Left colon (tissue), 2 donors: ENCODE data around the gene SF3B3. TPM values are rescaled to one million over a fixed set of nuclear protein-coding genes. Genes with fewer than 3 reads are reported as not detected.
A peak's percentile ranks its signal among the peaks of the same experiment; 100 is the strongest.

ENCODE experiments used
- ATAC-seq: fragments of 200-7000 bp; cut with Tn5 transposase; one replicate; pipeline ENCODE4 v1.9.1; 2020; ENCODE audit warnings: mild to moderate bottlenecking, moderate library complexity
- DNase-seq, 2 donors: peaks; one replicate each; pipeline ENCODE4 v3.0.0-alpha.2; 2020
- intact Hi-C, 2 donors: fragments of 100-400 bp; cut with DNase I in 1 of 2; cut with micrococcal nuclease in 1 of 2; formaldehyde crosslinking; loops; one replicate each; pipeline versions ENCODE4 v1.11.2 to v1.14.0; 2022; cut with DNase I, micrococcal nuclease
- long read RNA-seq: library from polyadenylated mRNA; unstranded; transcript quantifications from one replicate; pipeline ENCODE4 v2.0.0, GENCODE V29; 2021
- total RNA-seq, 2 donors: library from RNA; stranded (reverse); fragmentation: NEBNext Ultra II Directional; extraction: Animal tissue kit (Norgen Biotek cat#: 25700); gene quantifications; one replicate each; pipeline ENCODE4 v1.2.1, GENCODE V29; 2021
- donor health status: DM: no; HTN: no; CAD: no.
- donor health status: DM: yes; HTN: yes; CAD: no.

SF3B3 gene
- 100 to 1,000 TPM; 133 to 168 TPM for total RNA-seq
- long read RNA-seq, full-length matches to known transcripts: 6 of 39 reads
- long read RNA-seq, partial matches to known transcripts: 30 of 39 reads
- long read RNA-seq, other reads (novel, unspliced or antisense): 3 of 39 reads

DNA sequence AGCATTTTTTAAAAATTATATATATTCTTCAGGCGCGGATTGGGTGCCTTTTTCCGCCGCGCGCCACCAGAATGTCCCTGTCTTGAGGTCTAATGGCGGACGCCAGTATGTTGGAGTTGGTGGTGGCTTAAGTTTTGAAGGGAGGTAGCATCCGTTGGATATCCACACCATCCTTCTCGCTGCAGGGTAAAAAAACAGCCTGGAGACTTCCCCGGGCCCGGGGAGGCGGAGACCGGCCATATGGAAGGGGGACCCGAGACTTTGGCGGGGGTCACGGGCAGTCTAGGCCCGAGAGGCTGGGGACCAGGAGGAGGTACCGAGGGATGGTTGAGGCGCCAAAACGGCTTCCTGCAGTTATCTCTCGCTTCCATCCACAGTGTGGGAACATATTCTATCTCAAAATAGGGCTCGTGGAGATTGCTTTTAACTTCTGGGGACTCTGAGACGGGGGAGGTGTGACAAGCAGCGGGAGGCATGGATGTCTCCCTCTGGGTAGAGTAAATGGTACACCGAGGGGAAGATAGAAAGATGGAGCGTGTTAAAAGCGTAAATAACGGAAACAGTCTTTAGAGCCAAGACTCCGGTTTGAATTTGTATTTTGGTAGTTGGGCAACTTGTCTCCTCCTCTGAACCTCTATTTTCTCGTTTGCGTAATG lies at the start of gene SF3B3:
SF3B3 (plus strand) TSS at position 74 of the 656 bp plus-strand sequence. CDS start 2,841 bp downstream, outside the sequence.
- ATAC-seq: peak; percentile 79
- intact Hi-C loops: loop anchor here in 1 of 2 donors (10.0 kb wide), 1 partner anchor 131 kb away; no protein-coding TSS in a partner anchor
- peak; percentile 64 to 77 for DNase-seq

GRCh38 chr16:70474320-70475053 lies 49.1 kb upstream of the SF3B3 start:
- DNase-seq (no peak), ATAC-seq (no peak)
- intact Hi-C loops: no loop called here

- ATAC-seq: no peak
- intact Hi-C loops: no loop called here
- no peak for DNase-seq
These were observed 48.4 kb upstream of the SF3B3 start for GRCh38 chr16:70475054-70475871.

GRCh38 chr16:70476272-70477020 lies 47.2 kb upstream of the SF3B3 start:
- intact Hi-C loops: no loop called here
- DNase-seq (no peak), ATAC-seq (no peak)

DNA sequence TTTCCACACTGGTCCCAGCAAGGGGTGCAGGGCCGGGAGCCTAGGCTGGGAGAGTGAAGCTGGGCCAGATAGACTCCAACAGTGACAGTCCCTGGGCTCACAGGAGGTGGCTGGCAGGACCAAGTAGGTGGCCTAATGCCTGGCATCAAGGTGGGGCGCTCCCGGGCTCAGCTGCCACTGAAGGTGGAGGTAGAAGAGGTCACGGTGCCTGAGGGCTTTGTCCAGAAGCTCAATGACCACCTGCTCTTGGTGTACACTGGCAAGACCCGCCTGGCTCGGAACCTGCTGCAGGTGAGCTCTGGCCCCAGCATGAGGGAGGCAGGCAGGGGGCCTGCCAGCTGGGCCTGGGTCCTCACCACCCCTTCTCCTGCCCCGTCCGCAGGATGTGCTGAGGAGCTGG lies 45.4 kb upstream of the SF3B3 start:
- intact Hi-C loops: no loop called here
- ATAC-seq: no peak
- DNase-seq: no peak

DNA sequence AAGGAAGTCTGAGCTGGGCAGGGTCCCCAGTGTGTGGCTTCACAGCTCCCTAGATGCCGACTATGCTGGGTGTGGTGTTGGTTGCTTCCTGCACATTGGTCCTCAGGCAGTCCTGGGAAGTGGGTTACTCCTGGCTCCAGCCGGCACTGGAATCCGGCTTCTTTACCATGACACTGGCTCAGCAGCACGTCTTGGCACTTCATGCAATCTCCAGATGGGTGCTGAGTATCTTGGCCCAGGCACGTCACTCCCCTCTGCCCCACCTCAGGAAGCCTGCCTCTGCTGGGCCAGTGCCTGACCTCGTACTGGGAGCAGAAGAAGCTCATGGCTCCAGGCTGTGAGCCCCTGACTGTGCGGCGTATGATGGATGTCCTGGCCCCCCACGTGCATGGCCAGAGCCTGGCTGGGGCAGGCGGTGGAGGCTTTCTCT lies 44.7 kb upstream of the SF3B3 start:
- intact Hi-C loops: no loop called here
- ATAC-seq: no peak

GRCh38 chr16:70480127-70481105 lies 43.2 kb upstream of the SF3B3 start:
- peak; percentile 70 for ATAC-seq

More for the DNA sequence above, 44.7 kb upstream of the SF3B3 start:
- no peak for DNase-seq

DNA sequence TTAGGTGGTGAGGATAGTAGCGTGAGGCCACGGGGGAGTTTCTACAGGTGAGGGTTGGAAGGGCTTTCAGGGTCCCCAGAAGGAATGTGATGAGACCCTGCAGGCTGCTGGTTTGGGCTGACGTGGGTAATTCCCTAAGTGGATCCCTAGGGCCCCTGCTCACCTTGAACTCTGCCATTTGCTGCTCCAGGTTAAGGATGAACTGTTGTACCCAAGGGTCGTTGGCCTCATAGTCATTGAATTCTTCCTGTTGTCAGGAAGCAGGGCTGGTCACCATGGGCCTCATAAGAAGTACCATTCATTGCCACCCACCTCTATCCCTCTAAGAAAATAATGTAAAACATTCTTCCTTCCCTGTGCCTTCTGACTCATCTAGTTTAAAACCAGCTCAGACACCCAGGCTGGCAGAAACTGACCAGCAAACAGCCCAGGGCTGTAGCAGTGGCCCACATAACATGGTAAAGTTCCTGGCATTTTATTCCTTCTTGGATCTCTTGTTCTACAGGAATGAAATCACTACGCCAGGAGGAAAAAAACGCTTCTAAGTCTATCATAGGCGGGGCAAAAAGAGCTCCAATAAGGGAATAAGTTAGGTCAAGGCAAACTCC lies 41.6 kb upstream of the SF3B3 start:
- DNase-seq: no peak
- intact Hi-C loops: no loop called here
- ATAC-seq: no peak

More at GRCh38 chr16:70480127-70481105, 43.2 kb upstream of the SF3B3 start:
- intact Hi-C loops: no loop called here
- DNase-seq: no peak

DNA sequence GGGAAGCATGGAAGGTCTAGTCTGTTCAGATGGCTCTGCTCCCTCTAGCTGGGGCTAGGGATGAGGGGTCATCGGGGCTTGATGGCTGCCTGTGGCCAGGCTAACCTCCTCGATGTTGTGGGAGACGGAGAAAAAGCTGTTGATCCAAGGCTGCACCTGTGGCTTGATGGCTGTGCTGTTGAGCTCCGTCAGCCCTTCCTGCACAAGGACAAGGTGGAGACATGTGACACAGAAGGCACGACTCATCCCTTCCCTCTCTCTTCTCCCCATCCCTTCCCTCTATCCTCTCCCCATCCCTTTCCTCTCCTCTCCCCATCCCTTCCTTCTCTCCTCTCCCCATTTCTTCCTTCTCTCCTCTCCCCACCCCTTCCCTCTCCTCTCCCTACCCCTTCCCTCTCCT lies 41.0 kb upstream of the SF3B3 start:
- intact Hi-C loops: no loop called here
- DNase-seq: no peak
- ATAC-seq: no peak

GRCh38 chr16:70483426-70483825 lies 40.2 kb upstream of the SF3B3 start:
- DNase-seq (no peak), ATAC-seq (no peak)
- intact Hi-C loops: no loop called here

GRCh38 chr16:70484867-70485266 lies 38.7 kb upstream of the SF3B3 start:
- intact Hi-C loops: no loop called here
- DNase-seq: no peak
- ATAC-seq: no peak

DNA sequence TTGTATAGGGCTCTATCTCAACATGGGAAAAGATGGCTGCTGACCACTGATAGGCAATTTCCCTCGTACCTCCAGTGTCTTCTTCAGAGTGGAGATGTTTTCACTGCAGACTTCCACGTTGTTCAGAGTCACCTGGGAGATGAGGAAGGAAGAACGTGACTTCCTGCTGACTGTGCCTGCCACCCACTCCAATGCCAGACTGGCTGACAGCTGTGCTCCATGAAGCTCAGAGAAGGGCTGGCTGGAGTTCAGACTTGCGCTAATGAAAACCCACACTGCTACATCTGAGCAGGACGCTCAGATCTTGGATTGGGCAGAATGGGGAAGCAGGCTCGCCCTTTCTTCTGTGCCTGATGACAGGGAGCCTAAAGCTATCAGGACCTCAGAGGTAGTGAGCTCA lies 33.4 kb upstream of the SF3B3 start:
- DNase-seq (no peak), ATAC-seq (no peak)
- intact Hi-C loops: no loop called here

DNA sequence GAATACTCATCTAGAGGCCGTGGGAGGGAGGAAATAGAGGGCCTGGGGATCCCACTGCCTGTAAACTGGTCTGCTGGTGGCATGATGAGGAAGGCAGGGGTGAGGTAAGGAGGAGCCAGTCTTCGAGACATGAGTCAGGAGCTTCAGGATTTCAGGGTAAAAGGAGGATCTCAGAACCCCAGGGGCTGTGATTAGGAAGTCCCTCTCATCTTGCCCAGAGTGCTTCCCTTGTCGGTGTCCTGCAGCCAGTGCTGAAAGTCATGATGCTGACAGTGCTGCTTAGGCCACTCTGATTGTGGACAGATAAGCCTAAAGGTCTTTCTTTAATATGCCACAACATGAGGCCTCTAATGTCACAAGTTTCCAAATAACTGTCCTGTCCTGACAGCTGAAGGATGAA lies 29.8 kb upstream of the SF3B3 start:
- no peak for DNase-seq
- intact Hi-C loops: no loop called here

GRCh38 chr16:70494202-70494770 lies 29.3 kb upstream of the SF3B3 start:
- ATAC-seq (no peak), DNase-seq (no peak)
- intact Hi-C loops: no loop called here

More for the DNA sequence above, 29.8 kb upstream of the SF3B3 start:
- no peak for ATAC-seq

DNA sequence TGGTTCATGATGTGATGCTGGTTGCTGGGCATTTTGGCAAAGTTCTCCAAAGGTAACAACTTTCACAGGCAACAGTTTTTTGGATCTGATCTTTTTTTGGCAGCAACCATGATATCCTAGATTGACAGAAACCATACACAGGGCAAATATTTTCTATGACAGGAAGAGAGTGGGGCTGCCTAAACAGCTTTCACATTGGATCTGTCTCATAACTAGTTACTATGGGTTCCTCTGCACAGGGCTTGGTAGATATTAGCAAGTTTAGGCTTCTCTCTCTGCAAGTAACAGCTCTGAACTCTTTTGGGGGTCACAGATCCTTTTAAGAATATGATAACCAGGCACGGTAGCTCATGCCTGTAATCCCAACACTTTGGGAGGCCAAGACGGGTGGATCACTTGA lies 28.8 kb upstream of the SF3B3 start:
- ATAC-seq (no peak), DNase-seq (no peak)
- intact Hi-C loops: no loop called here

DNA sequence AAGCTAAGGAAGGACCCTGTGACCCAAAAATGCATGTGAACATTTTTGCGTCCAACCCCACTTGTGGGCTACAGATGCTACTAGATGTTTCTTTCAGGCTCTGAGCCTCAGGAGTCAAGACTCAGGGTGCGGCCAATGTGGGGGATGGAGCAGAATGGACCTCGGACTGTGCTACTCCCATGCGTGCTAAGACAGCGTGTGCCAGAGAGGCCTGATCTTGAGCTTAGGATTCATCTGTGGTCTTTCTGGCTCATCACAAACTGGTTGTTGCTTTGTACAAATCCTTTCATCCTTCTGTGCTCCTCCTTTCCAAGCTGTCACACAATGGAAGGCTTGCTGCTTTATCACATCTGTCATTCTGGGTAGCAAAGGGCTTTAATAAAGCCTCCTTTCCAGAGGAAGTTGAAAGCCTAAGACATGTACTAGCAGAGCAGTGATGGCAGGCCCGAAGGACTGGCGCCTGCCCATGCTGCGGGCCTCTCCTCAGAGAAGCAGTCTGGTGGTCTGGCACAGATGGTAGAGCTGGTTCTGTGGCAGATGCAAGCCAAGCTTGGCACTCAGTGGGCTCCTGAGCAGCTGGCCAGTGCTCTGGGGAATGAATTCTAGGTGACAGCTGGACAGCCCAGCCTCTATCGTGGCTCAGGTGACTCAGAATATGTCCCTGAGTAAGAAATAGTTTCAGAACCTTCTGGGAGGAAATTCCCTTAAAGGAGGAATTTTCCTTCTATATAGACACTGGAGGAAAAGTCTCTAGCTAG lies 28.0 kb upstream of the SF3B3 start:
- intact Hi-C loops: no loop called here
- DNase-seq: no peak
- peak; percentile 50 for ATAC-seq
